Neural progenitor cell (in vitro differentiated cells): ENCODE measurements around the gene SLC4A5.

Experiments
- CTCF ChIP-seq: fragments of 200-600 bp; sonication (generic); IDR thresholded peaks from 2 replicates; pipeline ENCODE4 v1.5.1; 2017; ENCODE audit warnings: antibody characterized with exemption, mild to moderate bottlenecking
- EZH2 ChIP-seq: fragments of 200-600 bp; sonication (generic); IDR thresholded peaks from 2 replicates; pipeline ENCODE4 v1.6.1; 2017; ENCODE audit warnings: antibody characterized with exemption, mild to moderate bottlenecking, moderate library complexity

GRCh38 chr2:74316627-74317295 is 26.5 kb downstream of the SLC4A5 start:
- TF ChIP-seq CTCF (no peak), EZH2 (no peak)
